Measurements from ENCODE around the gene BTLA. TPM values are rescaled to one million over a fixed set of nuclear protein-coding genes. Genes with fewer than 3 reads are reported as not detected.

Gene BTLA
- total and polyA plus RNA-seq, 4 donors, result 0.06 to 0.32 (median 0.12) TPM

Other genes with a start within 250 kb of the BTLA start
- gene SLC9C1, start 205.3 kb downstream of the BTLA start, total RNA-seq, result under 1 TPM; 0.50 to 0.72 TPM
- under 1 TPM; 0.12 to 0.40 TPM for gene SLC9C1, start 205.3 kb downstream of the BTLA start, polyA plus RNA-seq (ENCODE audit: insufficient read length in 2 of 2)
- gene CD200, start 166.3 kb downstream of the BTLA start, total RNA-seq, result 10 to 100 TPM; 26.7 to 38.8 TPM
- gene CD200, start 166.3 kb downstream of the BTLA start, polyA plus RNA-seq (ENCODE audit: insufficient read length in 2 of 2), result 100 to 1,000 TPM in 1 of 2 donors, 10 to 100 TPM in 1; 99.5 to 106 TPM
- gene ATG3, start 62.5 kb upstream of the BTLA start, total RNA-seq, result 10 to 100 TPM; 43.0 to 48.1 TPM
- 10 to 100 TPM; 51.3 to 62.6 TPM for gene ATG3, start 62.5 kb upstream of the BTLA start, polyA plus RNA-seq (ENCODE audit: insufficient read length in 2 of 2)
- 100 to 1,000 TPM in 1 of 2 donors, 10 to 100 TPM in 1; 73.1 to 136 TPM for gene SLC35A5, start 62.6 kb upstream of the BTLA start, total RNA-seq
- 10 to 100 TPM; 70.1 to 81.6 TPM for gene SLC35A5, start 62.6 kb upstream of the BTLA start, polyA plus RNA-seq (ENCODE audit: insufficient read length in 2 of 2)
- 100 to 1,000 TPM in 1 of 2 donors, 10 to 100 TPM in 1; 59.0 to 130 TPM for gene CCDC80, start 141.7 kb upstream of the BTLA start, total RNA-seq
- 100 to 1,000 TPM in 1 of 2 donors, 10 to 100 TPM in 1; 98.5 to 101 TPM for gene CCDC80, start 141.7 kb upstream of the BTLA start, polyA plus RNA-seq (ENCODE audit: insufficient read length in 2 of 2)

Data from spinal cord (tissue), 4 donors.